Measurements from ENCODE around the gene HTT.

The HTT gene

GRCh38 chr4:3196670-3197359, 122.3 kb downstream of the HTT start:
- FAIRE-seq (no peak), DNase-seq (ENCODE audit: insufficient read length, low spot score) (no peak)

- FAIRE-seq (no peak), DNase-seq (ENCODE audit: insufficient read length, low spot score) (no peak)
Measured at GRCh38 chr4:3197366-3198105, 123.1 kb downstream of the HTT start.

GRCh38 chr4:3198906-3199305, 124.4 kb downstream of the HTT start:
- FAIRE-seq, result no peak

GRCh38 chr4:3199653-3200422, 125.4 kb downstream of the HTT start:
- no peak for DNase-seq (ENCODE audit: insufficient read length, low spot score)
- no peak for FAIRE-seq

More at GRCh38 chr4:3198906-3199305, 124.4 kb downstream of the HTT start:
- DNase-seq (ENCODE audit: insufficient read length, low spot score), result no peak

- DNase-seq (ENCODE audit: insufficient read length, low spot score) (no peak), FAIRE-seq (no peak)
Measured at GRCh38 chr4:3200423-3201090, 126.1 kb downstream of the HTT start.

- FAIRE-seq (peak; percentile 83), DNase-seq (ENCODE audit: insufficient read length, low spot score) (peak; percentile 30)
Measured at GRCh38 chr4:3201718-3202702, 127.5 kb downstream of the HTT start.

- no peak for DNase-seq (ENCODE audit: insufficient read length, low spot score)
- FAIRE-seq, result peak; percentile 54
Measured at GRCh38 chr4:3202836-3203820, 128.6 kb downstream of the HTT start.

GRCh38 chr4:3203971-3204431, 129.5 kb downstream of the HTT start:
- DNase-seq (ENCODE audit: insufficient read length, low spot score), result no peak
- no peak for FAIRE-seq

GRCh38 chr4:3205995-3206394, 131.5 kb downstream of the HTT start:
- FAIRE-seq (no peak), DNase-seq (ENCODE audit: insufficient read length, low spot score) (no peak)

- no peak for DNase-seq (ENCODE audit: insufficient read length, low spot score)
- no peak for FAIRE-seq
Measured at GRCh38 chr4:3206439-3207100, 132.1 kb downstream of the HTT start.

- no peak for FAIRE-seq
- DNase-seq (ENCODE audit: insufficient read length, low spot score), result no peak
Measured at GRCh38 chr4:3207531-3208037, 133.1 kb downstream of the HTT start.

- FAIRE-seq (no peak), DNase-seq (ENCODE audit: insufficient read length, low spot score) (no peak)
Measured at GRCh38 chr4:3208826-3209225, 134.3 kb downstream of the HTT start.

- no peak for FAIRE-seq
- no peak for DNase-seq (ENCODE audit: insufficient read length, low spot score)
Measured at GRCh38 chr4:3209551-3210325, 135.3 kb downstream of the HTT start.

GRCh38 chr4:3210467-3210866, 136.0 kb downstream of the HTT start:
- DNase-seq (ENCODE audit: insufficient read length, low spot score) (no peak), FAIRE-seq (no peak)

GRCh38 chr4:3211866-3212265, 137.4 kb downstream of the HTT start:
- no peak for FAIRE-seq
- no peak for DNase-seq (ENCODE audit: insufficient read length, low spot score)

GRCh38 chr4:3212391-3213105, 138.1 kb downstream of the HTT start:
- FAIRE-seq (no peak), DNase-seq (ENCODE audit: insufficient read length, low spot score) (no peak)

- DNase-seq (ENCODE audit: insufficient read length, low spot score), result no peak
- no peak for FAIRE-seq
Measured at GRCh38 chr4:3213106-3213425, 138.6 kb downstream of the HTT start.

Data from GM19239 (cell line).